Skin of body (tissue), 2 donors: Measurements from ENCODE around the gene DENND4A. TPM values are rescaled to one million over a fixed set of nuclear protein-coding genes. Genes with fewer than 3 reads are reported as not detected.
"Not testable (repeated sequence)": the region's sequence is repeated elsewhere in the genome, so short reads cannot be mapped to it uniquely, and the experiment has no call there.

Experiments used
- DNase-seq: peaks from one replicate; lab custom pipeline; 2025; lab: John Stamatoyannopoulos, UW
- total RNA-seq: library from RNA; depleted of rRNA; stranded (reverse); fragments of >200 nt; gene quantifications from one replicate; pipeline ENCODE4 v1.2.3, GENCODE V29; 2014

The DENND4A gene
- total RNA-seq, 1 donor from 2014 or later, result 33.6 TPM

GRCh38 chr15:65789759-65790425 is 2.2 kb downstream of the DENND4A start:
- no peak for DNase-seq

GRCh38 chr15:65789105-65789504 is 3.0 kb downstream of the DENND4A start:
- no peak for DNase-seq

- DNase-seq, result no peak
These were observed 4.8 kb downstream of the DENND4A start for GRCh38 chr15:65787260-65787659.

- no peak for DNase-seq
These were observed 6.9 kb downstream of the DENND4A start for GRCh38 chr15:65785151-65785550.

GRCh38 chr15:65783872-65784271 is 8.2 kb downstream of the DENND4A start:
- no peak for DNase-seq

- DNase-seq, result no peak
These were observed 10.0 kb downstream of the DENND4A start for GRCh38 chr15:65782096-65782495.

GRCh38 chr15:65778701-65779100 is 13.4 kb downstream of the DENND4A start:
- DNase-seq, result not testable (repeated sequence)

GRCh38 chr15:65778269-65778668 is 13.8 kb downstream of the DENND4A start:
- no peak for DNase-seq

GRCh38 chr15:65777843-65778242 is 14.2 kb downstream of the DENND4A start:
- no peak for DNase-seq

GRCh38 chr15:65777053-65777452 is 15.0 kb downstream of the DENND4A start:
- DNase-seq, result no peak

- no peak for DNase-seq
These were observed 18.5 kb downstream of the DENND4A start for GRCh38 chr15:65773386-65774111.

GRCh38 chr15:65772930-65773329 is 19.2 kb downstream of the DENND4A start:
- DNase-seq, result no peak

- no peak for DNase-seq
These were observed 20.2 kb downstream of the DENND4A start for GRCh38 chr15:65771870-65772269.

GRCh38 chr15:65769482-65769881 is 22.6 kb downstream of the DENND4A start:
- DNase-seq, result no peak

GRCh38 chr15:65767895-65768294 is 24.2 kb downstream of the DENND4A start:
- DNase-seq, result no peak

GRCh38 chr15:65767264-65767595 is 24.9 kb downstream of the DENND4A start:
- DNase-seq, result no peak

GRCh38 chr15:65766422-65767263 is 25.4 kb downstream of the DENND4A start:
- DNase-seq, result no peak

- DNase-seq, result no peak
These were observed 27.0 kb downstream of the DENND4A start for GRCh38 chr15:65765106-65765505.

- DNase-seq, result no peak
These were observed 28.9 kb downstream of the DENND4A start for GRCh38 chr15:65762914-65763787.

GRCh38 chr15:65762399-65762798 is 29.7 kb downstream of the DENND4A start:
- no peak for DNase-seq

GRCh38 chr15:65761210-65761926 is 30.7 kb downstream of the DENND4A start:
- DNase-seq, result no peak
